Vagina (tissue), 2 donors: ENCODE measurements around the gene PMAIP1. TPM values are rescaled to one million over a fixed set of nuclear protein-coding genes. Genes with fewer than 3 reads are reported as not detected.
"Not testable (repeated sequence)": the region's sequence is repeated elsewhere in the genome, so short reads cannot be mapped to it uniquely, and the experiment has no call there.

Experiments used
- DNase-seq, 2 donors: peaks; one replicate each; pipeline ENCODE4 v3.0.0-alpha.2; 2017; ENCODE audit errors: extremely low spot score in 2 of 2
- H3K27ac ChIP-seq: fragments of 200-600 bp; sonication (generic); one replicate; pipeline ENCODE4 v1.5.1; 2019
- H3K27me3 ChIP-seq: fragments of 200-600 bp; sonication (generic); one replicate; pipeline ENCODE4 v1.5.1; 2019
- H3K36me3 ChIP-seq, 2 donors: fragments of 200-600 bp; sonication (generic); one replicate each; pipeline ENCODE4 v1.5.1; 2017 to 2019
- H3K4me1 ChIP-seq: fragments of 200-600 bp; sonication (generic); one replicate; pipeline ENCODE4 v1.5.1; 2019
- H3K4me3 ChIP-seq, 2 donors: fragments of 200-600 bp; sonication (generic); 1 replicate in 1 of 2; 2 replicates in 1 of 2; pipeline ENCODE4 v1.5.1; 2016 to 2019
- H3K9me3 ChIP-seq: fragments of 200-600 bp; sonication (generic); one replicate; pipeline ENCODE4 v1.5.1; 2019
- POLR2A ChIP-seq, 2 donors: fragments of 450-650 bp; IDR thresholded peaks; one replicate each; pipeline ENCODE4 v1.6.1; 2017; ENCODE audit warnings: antibody characterized with exemption in 2 of 2, mild to moderate bottlenecking in 2 of 2, moderate library complexity in 2 of 2
- POLR2AphosphoS5 ChIP-seq, 2 donors: sonication (generic); formaldehyde crosslinking; IDR thresholded peaks; one replicate each; pipeline ENCODE4 v1.9.0; 2017; ENCODE audit warnings: antibody characterized with exemption in 2 of 2, mild to moderate bottlenecking in 2 of 2, low read depth in 1 of 2; ENCODE audit not compliant: insufficient read depth in 1 of 2
- intact Hi-C: fragments of 100-400 bp; cut with DNase I; formaldehyde crosslinking; loops from one replicate; pipeline ENCODE4 v1.15.1; 2023
- total RNA-seq: library from RNA; depleted of rRNA; stranded (reverse); fragments of >200 nt; gene quantifications from one replicate; pipeline ENCODE4 v1.2.3, GENCODE V29; 2016
- TF ChIP-seq, protein P1 (sequence below), 3 experiments: fragments of 450-650 bp in 2 of 3; fragments of 200-600 bp in 1 of 3; sonication (generic) in 1 of 3; IDR thresholded peaks; one replicate each; pipeline ENCODE4 v1.5.1; 2017 to 2019; ENCODE audit warnings: antibody characterized with exemption in 3 of 3, mild to moderate bottlenecking in 2 of 3, moderate library complexity in 2 of 3

Gene PMAIP1
- total RNA-seq, 1 donor from 2014 or later: 7.4 TPM

DNA sequence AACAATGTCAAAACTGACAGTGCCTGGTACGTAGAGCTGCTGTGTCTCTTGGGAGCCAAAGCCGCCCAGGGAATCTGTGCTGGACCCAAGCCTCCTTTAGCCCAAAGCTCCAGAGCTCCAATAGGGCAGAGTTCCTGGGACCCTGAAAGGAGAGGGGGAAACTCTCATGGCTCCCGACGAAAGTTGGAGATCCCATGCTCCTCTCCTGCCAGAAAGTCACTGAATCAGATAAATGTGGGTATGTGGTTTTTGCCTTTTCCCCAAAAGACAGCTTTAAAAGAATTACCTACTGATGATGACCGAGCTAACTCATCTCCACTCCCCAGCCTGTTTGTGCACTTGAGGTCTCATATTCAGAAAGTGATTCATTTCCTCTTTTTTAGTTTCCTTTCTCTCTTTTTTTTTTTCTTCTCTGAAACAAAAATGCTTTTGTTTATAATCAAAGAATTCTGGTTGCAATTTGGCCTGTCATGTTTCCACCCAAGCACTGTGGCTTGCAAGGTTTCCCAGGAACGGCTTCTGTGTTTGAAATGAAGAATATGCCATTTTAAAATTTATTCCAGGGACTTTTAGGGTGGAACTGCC lies 14.1 kb upstream of the PMAIP1 start:
- Histone ChIP-seq H3K27me3 (no peaks in the 10 kb centered on the region), H3K36me3 (no peaks in the 10 kb centered on the region), H3K9me3 (no peaks in the 10 kb centered on the region), H3K27ac (no peak overlapping the region), H3K4me3 (no peak overlapping the region), H3K4me1 (no peaks in the 10 kb centered on the region)
- intact Hi-C loops: no loop called here
- no peak for DNase-seq
- no peak for TF ChIP-seq POLR2AphosphoS5 (IDR thresholded peaks at IDR 0.05; ENCODE audit: insufficient read depth in 1 of 2, low read depth in 1 of 2)
- no peak for TF ChIP-seq POLR2A (IDR thresholded peaks at IDR 0.05)
- TF ChIP-seq, protein P1, sequence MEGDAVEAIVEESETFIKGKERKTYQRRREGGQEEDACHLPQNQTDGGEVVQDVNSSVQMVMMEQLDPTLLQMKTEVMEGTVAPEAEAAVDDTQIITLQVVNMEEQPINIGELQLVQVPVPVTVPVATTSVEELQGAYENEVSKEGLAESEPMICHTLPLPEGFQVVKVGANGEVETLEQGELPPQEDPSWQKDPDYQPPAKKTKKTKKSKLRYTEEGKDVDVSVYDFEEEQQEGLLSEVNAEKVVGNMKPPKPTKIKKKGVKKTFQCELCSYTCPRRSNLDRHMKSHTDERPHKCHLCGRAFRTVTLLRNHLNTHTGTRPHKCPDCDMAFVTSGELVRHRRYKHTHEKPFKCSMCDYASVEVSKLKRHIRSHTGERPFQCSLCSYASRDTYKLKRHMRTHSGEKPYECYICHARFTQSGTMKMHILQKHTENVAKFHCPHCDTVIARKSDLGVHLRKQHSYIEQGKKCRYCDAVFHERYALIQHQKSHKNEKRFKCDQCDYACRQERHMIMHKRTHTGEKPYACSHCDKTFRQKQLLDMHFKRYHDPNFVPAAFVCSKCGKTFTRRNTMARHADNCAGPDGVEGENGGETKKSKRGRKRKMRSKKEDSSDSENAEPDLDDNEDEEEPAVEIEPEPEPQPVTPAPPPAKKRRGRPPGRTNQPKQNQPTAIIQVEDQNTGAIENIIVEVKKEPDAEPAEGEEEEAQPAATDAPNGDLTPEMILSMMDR (IDR thresholded peaks at IDR 0.05): no peak

DNA sequence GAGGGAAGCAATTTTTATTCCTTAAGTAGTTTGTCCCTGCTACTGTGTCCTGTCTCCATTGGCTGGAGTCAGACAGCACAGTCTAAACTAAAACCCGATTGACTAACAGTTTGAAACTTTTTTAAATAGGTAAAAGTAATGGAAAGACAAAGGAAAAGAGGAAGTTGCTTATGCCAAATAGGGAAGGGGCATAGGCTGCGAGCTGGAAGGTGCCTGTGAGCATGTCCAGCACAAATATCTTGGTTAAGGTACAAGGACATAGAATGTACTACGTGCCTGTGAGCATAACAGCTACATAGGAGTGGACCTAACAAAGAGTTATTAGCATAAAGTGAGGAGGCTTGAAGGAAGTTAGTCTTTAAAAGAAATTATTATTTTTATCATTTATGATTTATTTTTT lies 13.4 kb upstream of the PMAIP1 start:
- DNase-seq, intact Hi-C loops: not testable (repeated sequence)

GRCh38 chr18:59892123-59892522 lies 7.7 kb upstream of the PMAIP1 start:
- Histone ChIP-seq H3K4me3 (no peak overlapping the region), H3K27me3 (no peaks in the 10 kb centered on the region), H3K9me3 (no peaks in the 10 kb centered on the region), H3K4me1 (no peaks in the 10 kb centered on the region), H3K27ac (no peak overlapping the region), H3K36me3 (no peaks in the 10 kb centered on the region)
- intact Hi-C loops: no loop called here
- TF ChIP-seq, protein P1 (IDR thresholded peaks at IDR 0.05): no peak
- TF ChIP-seq POLR2AphosphoS5 (IDR thresholded peaks at IDR 0.05; ENCODE audit: insufficient read depth in 1 of 2, low read depth in 1 of 2) (no peak), POLR2A (IDR thresholded peaks at IDR 0.05) (no peak)
- no peak for DNase-seq

More for the DNA sequence above, 13.4 kb upstream of the PMAIP1 start:
- H3K27ac ChIP-seq, H3K36me3 ChIP-seq, H3K4me1 ChIP-seq, H3K9me3 ChIP-seq, H3K4me3 ChIP-seq, H3K27me3 ChIP-seq: not testable (repeated sequence)

GRCh38 chr18:59893971-59894370 lies 5.8 kb upstream of the PMAIP1 start:
- no peak overlapping the region for H3K4me3 ChIP-seq
- intact Hi-C loops: no loop called here
- no peaks in the 10 kb centered on the region for H3K9me3 ChIP-seq
- no peak overlapping the region for H3K27ac ChIP-seq
- TF ChIP-seq POLR2AphosphoS5 (IDR thresholded peaks at IDR 0.05; ENCODE audit: insufficient read depth in 1 of 2, low read depth in 1 of 2) (no peak), POLR2A (IDR thresholded peaks at IDR 0.05) (no peak)
- TF ChIP-seq, protein P1 (IDR thresholded peaks at IDR 0.05): no peak
- H3K27me3 ChIP-seq: no peaks in the 10 kb centered on the region
- no peaks in the 10 kb centered on the region for H3K36me3 ChIP-seq
- no peaks in the 10 kb centered on the region for H3K4me1 ChIP-seq
- no peak for DNase-seq

- Histone ChIP-seq H3K9me3 (no peaks in the 10 kb centered on the region), H3K4me3 (no peak overlapping the region), H3K4me1 (peaks cover 12% of the 10 kb centered on the region), H3K27me3 (peaks cover 5% of the 10 kb centered on the region), H3K27ac (no peak overlapping the region), H3K36me3 (no peaks in the 10 kb centered on the region)
- no peak for DNase-seq
- TF ChIP-seq POLR2A (IDR thresholded peaks at IDR 0.05) (no peak), POLR2AphosphoS5 (IDR thresholded peaks at IDR 0.05; ENCODE audit: insufficient read depth in 1 of 2, low read depth in 1 of 2) (no peak)
- TF ChIP-seq, protein P1 (IDR thresholded peaks at IDR 0.05): no peak
- intact Hi-C loops: no loop called here
These were observed 2.4 kb upstream of the PMAIP1 start for GRCh38 chr18:59897321-59897954.
